Vagina (tissue), 2 donors: Measurements from ENCODE around the gene RUFY4.

Experiments used
- CTCF ChIP-seq, 3 experiments: fragments of 450-650 bp in 2 of 3; fragments of 200-600 bp in 1 of 3; sonication (generic) in 1 of 3; IDR thresholded peaks; one replicate each; pipeline ENCODE4 v1.5.1; 2017 to 2019; ENCODE audit warnings: antibody characterized with exemption in 3 of 3, mild to moderate bottlenecking in 2 of 3, moderate library complexity in 2 of 3
- POLR2A ChIP-seq, 2 donors: fragments of 450-650 bp; IDR thresholded peaks; one replicate each; pipeline ENCODE4 v1.6.1; 2017; ENCODE audit warnings: antibody characterized with exemption in 2 of 2, mild to moderate bottlenecking in 2 of 2, moderate library complexity in 2 of 2

- no peak for TF ChIP-seq POLR2A (IDR thresholded peaks at IDR 0.05)
- TF ChIP-seq CTCF (IDR thresholded peaks at IDR 0.05): no peak
Observed at GRCh38 chr2:218047536-218048225, 21.4 kb upstream of the RUFY4 start.
